Osteoblast (primary cell): ENCODE measurements around the gene CAMK2G. TPM values are rescaled to one million over a fixed set of nuclear protein-coding genes. Genes with fewer than 3 reads are reported as not detected.

Experiments used
- DNase-seq: peaks from one replicate; pipeline ENCODE4 v3.0.0; 2011; ENCODE audit warnings: low spot score, mixed read lengths; ENCODE audit not compliant: insufficient read length; ENCODE audit errors: missing footprints
- H2AFZ ChIP-seq: 2 replicates; pipeline ENCODE4 v1.6.0; 2011; ENCODE audit warnings: mild to moderate bottlenecking, low read length
- H3K27ac ChIP-seq: 2 replicates; pipeline ENCODE4 v1.5.1; 2011; ENCODE audit warnings: mild to moderate bottlenecking, low read depth, low read length, moderate library complexity
- H3K27me3 ChIP-seq: 2 replicates; pipeline ENCODE4 v1.6.0; 2012; ENCODE audit warnings: mild to moderate bottlenecking, control low read depth, inconsistent platforms, low read length, moderate library complexity; ENCODE audit not compliant: insufficient read depth
- H3K36me3 ChIP-seq: 2 replicates; pipeline ENCODE4 v1.5.1; 2011; ENCODE audit warnings: mild to moderate bottlenecking, low read length, control low read depth, moderate library complexity; ENCODE audit not compliant: insufficient read depth
- H3K4me1 ChIP-seq: 2 replicates; pipeline ENCODE4 v1.5.1; 2011; ENCODE audit warnings: mild to moderate bottlenecking, low read length, control low read depth, moderate library complexity; ENCODE audit not compliant: insufficient read depth
- H3K4me2 ChIP-seq: 2 replicates; pipeline ENCODE4 v1.6.0; 2011; ENCODE audit warnings: mild to moderate bottlenecking, low read length; ENCODE audit not compliant: insufficient read depth
- H3K4me3 ChIP-seq: fragments of 200-600 bp; sonication (generic); 3 replicates; pipeline ENCODE4 v1.5.1; 2012; ENCODE audit warnings: mild to moderate bottlenecking, low read length, inconsistent platforms; ENCODE audit not compliant: insufficient read depth
- H3K79me2 ChIP-seq: 2 replicates; pipeline ENCODE4 v1.6.0; 2012; ENCODE audit warnings: mild to moderate bottlenecking, low read length, control low read depth, inconsistent platforms; ENCODE audit not compliant: insufficient read depth
- H3K9me3 ChIP-seq: 2 replicates; pipeline ENCODE4 v1.5.1; 2011; ENCODE audit warnings: low read depth, low read length, control low read depth
- H4K20me1 ChIP-seq: 2 replicates; pipeline ENCODE4 v1.6.0; 2012; ENCODE audit warnings: mild to moderate bottlenecking, low read length, control low read depth; ENCODE audit not compliant: insufficient read depth
- CTCF ChIP-seq: IDR thresholded peaks from 2 replicates; pipeline ENCODE4 v1.5.1; 2011; ENCODE audit warnings: mild to moderate bottlenecking, low read depth, low read length, moderate library complexity; ENCODE audit errors: extremely low read depth
- total RNA-seq: library from RNA; depleted of rRNA; stranded (reverse); fragments of >200 nt; gene quantifications from 2 replicates; pipeline ENCODE4 v1.2.3, GENCODE V29; 2012

The CAMK2G gene
- total RNA-seq, 1 donor, result 22.4 TPM

DNA sequence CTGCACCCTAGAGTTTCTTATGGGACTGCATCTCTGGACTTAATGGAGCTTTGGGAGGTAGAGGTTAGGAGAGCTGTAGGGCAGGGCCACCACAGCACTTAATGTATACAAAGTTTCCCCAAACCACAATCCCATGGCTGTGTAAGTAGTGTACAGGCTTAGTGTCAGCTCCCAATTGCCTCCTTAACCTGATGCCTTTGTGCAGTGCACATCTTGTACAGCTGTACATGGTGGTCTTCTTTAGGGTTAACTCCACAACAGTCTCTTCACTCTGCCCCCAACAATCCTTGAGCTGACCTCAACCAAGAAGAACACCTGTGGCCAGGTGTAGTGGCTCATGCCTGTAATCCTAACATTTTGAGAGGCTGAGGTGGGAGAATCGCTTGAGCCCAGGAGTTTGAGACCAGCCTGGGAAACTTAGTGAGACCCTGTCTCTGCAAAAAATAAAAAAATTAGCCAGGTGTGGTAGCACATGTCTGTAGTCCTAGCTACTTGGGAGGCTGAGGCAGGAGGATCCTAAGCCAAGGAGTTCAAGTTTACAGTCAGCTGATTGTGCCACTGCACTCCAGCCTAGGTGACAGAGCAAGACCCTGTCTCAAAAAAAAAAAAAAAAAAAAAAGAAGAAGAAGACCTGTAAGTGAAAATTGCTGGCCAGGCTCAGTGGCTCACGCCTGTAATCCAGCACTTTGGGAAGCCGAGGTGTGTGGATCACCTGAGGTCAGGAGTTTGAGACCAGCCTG, 43.4 kb upstream of the CAMK2G start:
- Histone ChIP-seq H3K9me3 (peaks cover 10% of the 10 kb centered on the region), H3K4me1 (peaks cover 8% of the 10 kb centered on the region), H3K36me3 (peaks cover 48% of the 10 kb centered on the region), H3K27ac (no peak overlapping the region), H2AFZ (no peak overlapping the region), H3K4me2 (no peak overlapping the region), H3K79me2 (peaks cover 6% of the 10 kb centered on the region), H3K27me3 (no peaks in the 10 kb centered on the region), H3K4me3 (no peak overlapping the region), H4K20me1 (peaks cover 6% of the 10 kb centered on the region)
- DNase-seq, result no peak
- TF ChIP-seq CTCF, result no peak

- no peak overlapping the region for H2AFZ ChIP-seq
- H3K4me2 ChIP-seq, result no peak overlapping the region
- peaks cover 13% of the 10 kb centered on the region for H3K4me1 ChIP-seq
- H3K27ac ChIP-seq, result no peak overlapping the region
- TF ChIP-seq CTCF, result no peak
- H4K20me1 ChIP-seq, result peaks cover 6% of the 10 kb centered on the region
- peaks cover 11% of the 10 kb centered on the region for H3K79me2 ChIP-seq
- peaks cover 10% of the 10 kb centered on the region for H3K9me3 ChIP-seq
- no peaks in the 10 kb centered on the region for H3K27me3 ChIP-seq
- no peak for DNase-seq
- H3K4me3 ChIP-seq, result no peak overlapping the region
- H3K36me3 ChIP-seq, result peaks cover 48% of the 10 kb centered on the region
Observed at GRCh38 chr10:73916761-73917470, 42.6 kb upstream of the CAMK2G start.

- H3K27me3 ChIP-seq, result no peaks in the 10 kb centered on the region
- peaks cover 10% of the 10 kb centered on the region for H3K9me3 ChIP-seq
- H4K20me1 ChIP-seq, result peaks cover 6% of the 10 kb centered on the region
- no peak overlapping the region for H2AFZ ChIP-seq
- H3K4me1 ChIP-seq, result peaks cover 21% of the 10 kb centered on the region
- H3K4me2 ChIP-seq, result no peak overlapping the region
- H3K36me3 ChIP-seq, result peaks cover 48% of the 10 kb centered on the region
- H3K27ac ChIP-seq, result no peak overlapping the region
- peaks cover 18% of the 10 kb centered on the region for H3K79me2 ChIP-seq
- TF ChIP-seq CTCF, result no peak
- DNase-seq, result no peak
- H3K4me3 ChIP-seq, result no peak overlapping the region
Observed at GRCh38 chr10:73915206-73915851, 41.0 kb upstream of the CAMK2G start.

- no peak overlapping the region for H3K27ac ChIP-seq
- H3K4me1 ChIP-seq, result peaks cover 30% of the 10 kb centered on the region
- H3K4me3 ChIP-seq, result no peak overlapping the region
- peaks cover 6% of the 10 kb centered on the region for H4K20me1 ChIP-seq
- H2AFZ ChIP-seq, result no peak overlapping the region
- H3K79me2 ChIP-seq, result peaks cover 18% of the 10 kb centered on the region
- TF ChIP-seq CTCF, result no peak
- H3K4me2 ChIP-seq, result no peak overlapping the region
- H3K27me3 ChIP-seq, result no peaks in the 10 kb centered on the region
- peaks cover 8% of the 10 kb centered on the region for H3K9me3 ChIP-seq
- no peak for DNase-seq
- peaks cover 48% of the 10 kb centered on the region for H3K36me3 ChIP-seq
Observed at GRCh38 chr10:73914036-73914435, 39.7 kb upstream of the CAMK2G start.
